Measurements from ENCODE around the gene FGF1. TPM values are rescaled to one million over a fixed set of nuclear protein-coding genes. Genes with fewer than 3 reads are reported as not detected.

The FGF1 gene
- polyA plus RNA-seq, 3 donors = not detected

GRCh38 chr5:142618130-142618523 is 67.8 kb downstream of the FGF1 start:
- Histone ChIP-seq H3K27me3 (ENCODE audit: control insufficient read depth in 2 of 2, insufficient read depth in 2 of 2, low read length in 2 of 2) (no peaks in the 10 kb centered on the region), H3K36me3 (replicated peaks in 1 of 2; ENCODE audit: control insufficient read depth in 1 of 2, insufficient read depth in 2 of 2, low read length in 2 of 2) (no peaks in the 10 kb centered on the region), H3K27ac (ENCODE audit: low read depth in 1 of 2, low read length in 2 of 2) (no peak overlapping the region), H4K20me1 (ENCODE audit: insufficient read depth, low read length) (no peaks in the 10 kb centered on the region), H3K4me2 (replicated peaks; ENCODE audit: extremely low read depth, low read length, poor library complexity, severe bottlenecking) (no peak overlapping the region), H3K4me1 (ENCODE audit: control insufficient read depth in 1 of 2, insufficient read depth in 2 of 2, low read length in 2 of 2) (no peaks in the 10 kb centered on the region), H3K79me2 (ENCODE audit: insufficient read depth, low read length) (no peaks in the 10 kb centered on the region), H3K9ac (ENCODE audit: insufficient read depth, low read length, poor library complexity, severe bottlenecking) (no peak overlapping the region), H3K4me3 (replicated peaks in 1 of 3; ENCODE audit: low read depth in 2 of 3, low read length in 3 of 3) (no peak overlapping the region), H3K9me3 (replicated peaks in 1 of 2; ENCODE audit: control insufficient read depth in 1 of 2, insufficient read depth in 1 of 2, low read length in 2 of 2) (peaks cover 0 to 6% of the 10 kb centered on the region in 2 donors), H2AFZ (ENCODE audit: insufficient read depth, low read depth, low read length, poor library complexity, severe bottlenecking) (no peak overlapping the region)
- DNase-seq = no peak
- Mint-ChIP-seq H3K4me3 (no peak overlapping the region), H3K27ac (no peak overlapping the region), H3K36me3 (no peaks in the 10 kb centered on the region), H3K27me3 (ENCODE audit: low read depth in 3 of 3) (peaks cover 5 to 6% (median 5%) of the 10 kb centered on the region in 3 donors), H3K4me1 (no peaks in the 10 kb centered on the region), H3K9me3 (peaks cover 0 to 10% (median 6%) of the 10 kb centered on the region in 7 donors)
- WGBS (ENCODE audit: insufficient coverage) = 68% methylated on average over 4 of the region's 6 CpGs
- no peak for TF ChIP-seq CTCF (IDR thresholded peaks at IDR 0.05)
- intact Hi-C loops (cut with micrococcal nuclease) = no loop called here

GRCh38 chr5:142617416-142618129 is 68.3 kb downstream of the FGF1 start:
- peaks cover 0 to 6% of the 10 kb centered on the region in 2 donors for H3K9me3 ChIP-seq (replicated peaks in 1 of 2; ENCODE audit: control insufficient read depth in 1 of 2, insufficient read depth in 1 of 2, low read length in 2 of 2)
- no peaks in the 10 kb centered on the region for H4K20me1 ChIP-seq (ENCODE audit: insufficient read depth, low read length)
- Mint-ChIP-seq H3K27ac (no peak overlapping the region), H3K27me3 (ENCODE audit: low read depth in 3 of 3) (peaks cover 5 to 8% (median 7%) of the 10 kb centered on the region in 3 donors), H3K4me3 (no peak overlapping the region), H3K9me3 (peaks cover 0 to 10% (median 6%) of the 10 kb centered on the region in 7 donors), H3K4me1 (no peaks in the 10 kb centered on the region), H3K36me3 (no peaks in the 10 kb centered on the region)
- H3K9ac ChIP-seq (ENCODE audit: insufficient read depth, low read length, poor library complexity, severe bottlenecking) = no peak overlapping the region
- H3K27me3 ChIP-seq (ENCODE audit: control insufficient read depth in 2 of 2, insufficient read depth in 2 of 2, low read length in 2 of 2) = no peaks in the 10 kb centered on the region
- H3K4me1 ChIP-seq (ENCODE audit: control insufficient read depth in 1 of 2, insufficient read depth in 2 of 2, low read length in 2 of 2) = no peaks in the 10 kb centered on the region
- intact Hi-C loops (cut with micrococcal nuclease) = no loop called here
- no peak overlapping the region for H3K27ac ChIP-seq (ENCODE audit: low read depth in 1 of 2, low read length in 2 of 2)
- WGBS (ENCODE audit: insufficient coverage) = 90% methylated on average over 2 of the region's 5 CpGs
- H3K36me3 ChIP-seq (replicated peaks in 1 of 2; ENCODE audit: control insufficient read depth in 1 of 2, insufficient read depth in 2 of 2, low read length in 2 of 2) = no peaks in the 10 kb centered on the region
- DNase-seq = no peak
- TF ChIP-seq CTCF (IDR thresholded peaks at IDR 0.05) = no peak
- no peaks in the 10 kb centered on the region for H3K79me2 ChIP-seq (ENCODE audit: insufficient read depth, low read length)
- H3K4me3 ChIP-seq (replicated peaks in 1 of 3; ENCODE audit: low read depth in 2 of 3, low read length in 3 of 3) = no peak overlapping the region
- no peak overlapping the region for H2AFZ ChIP-seq (ENCODE audit: insufficient read depth, low read depth, low read length, poor library complexity, severe bottlenecking)
- H3K4me2 ChIP-seq (replicated peaks; ENCODE audit: extremely low read depth, low read length, poor library complexity, severe bottlenecking) = no peak overlapping the region

All from CD14-positive monocyte (primary cell).